ENCODE data around the gene ARHGAP28. TPM values are rescaled to one million over a fixed set of nuclear protein-coding genes. Genes with fewer than 3 reads are reported as not detected.

Gene ARHGAP28
- total and polyA plus RNA-seq, 10 of the 15 experiments (the other 5 are each of a cell fraction or from before 2014, with no cell fraction given), result not detected

Small RNAs within 50 kb of the gene (small RNA-seq; reads per million reads assigned to genes)
- not detected for gene RNU6-916P
